ENCODE measurements around the gene CDK18. TPM values are rescaled to one million over a fixed set of nuclear protein-coding genes. Genes with fewer than 3 reads are reported as not detected.

The CDK18 gene
- total and polyA plus RNA-seq, 4 donors: 9.7 to 21.0 (median 15.0) TPM

DNA sequence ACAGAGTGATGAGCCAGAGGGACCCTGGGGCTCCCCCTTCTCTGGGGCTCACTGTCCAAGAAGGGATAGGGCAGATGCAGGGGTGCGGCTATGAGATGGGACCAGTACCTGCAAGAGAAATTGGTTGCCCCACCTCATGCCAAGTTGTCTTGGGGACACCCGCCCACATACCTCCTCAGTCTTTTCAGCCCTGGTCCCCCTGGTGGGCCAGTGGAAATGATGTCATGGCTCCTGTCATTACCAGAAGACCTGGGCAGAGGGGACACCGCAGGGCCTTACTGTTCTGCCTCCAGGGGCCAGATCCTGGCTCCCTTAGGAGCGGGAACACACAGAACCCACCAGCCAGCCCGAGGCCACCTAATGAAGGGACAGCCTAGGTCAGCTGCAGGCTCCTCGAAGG, 63.2 kb downstream of the CDK18 start:
- ATAC-seq (ENCODE audit: insufficient read depth, low FRiP score): no peak
- H3K9ac ChIP-seq (ENCODE audit: insufficient read depth in 1 of 2, low read length in 2 of 2): no peak overlapping the region
- H3K4me3 ChIP-seq: no peak overlapping the region
- H3K9me3 ChIP-seq (ENCODE audit: control insufficient read depth in 4 of 4, insufficient read depth in 3 of 4, low read length in 3 of 4): peaks cover 0 to 2% (median 0%) of the 10 kb centered on the region in 4 donors
- TF ChIP-seq, protein P1, sequence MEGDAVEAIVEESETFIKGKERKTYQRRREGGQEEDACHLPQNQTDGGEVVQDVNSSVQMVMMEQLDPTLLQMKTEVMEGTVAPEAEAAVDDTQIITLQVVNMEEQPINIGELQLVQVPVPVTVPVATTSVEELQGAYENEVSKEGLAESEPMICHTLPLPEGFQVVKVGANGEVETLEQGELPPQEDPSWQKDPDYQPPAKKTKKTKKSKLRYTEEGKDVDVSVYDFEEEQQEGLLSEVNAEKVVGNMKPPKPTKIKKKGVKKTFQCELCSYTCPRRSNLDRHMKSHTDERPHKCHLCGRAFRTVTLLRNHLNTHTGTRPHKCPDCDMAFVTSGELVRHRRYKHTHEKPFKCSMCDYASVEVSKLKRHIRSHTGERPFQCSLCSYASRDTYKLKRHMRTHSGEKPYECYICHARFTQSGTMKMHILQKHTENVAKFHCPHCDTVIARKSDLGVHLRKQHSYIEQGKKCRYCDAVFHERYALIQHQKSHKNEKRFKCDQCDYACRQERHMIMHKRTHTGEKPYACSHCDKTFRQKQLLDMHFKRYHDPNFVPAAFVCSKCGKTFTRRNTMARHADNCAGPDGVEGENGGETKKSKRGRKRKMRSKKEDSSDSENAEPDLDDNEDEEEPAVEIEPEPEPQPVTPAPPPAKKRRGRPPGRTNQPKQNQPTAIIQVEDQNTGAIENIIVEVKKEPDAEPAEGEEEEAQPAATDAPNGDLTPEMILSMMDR (IDR thresholded peaks at IDR 0.05; ENCODE audit: control extremely low read depth, extremely low read depth): no peak
- H3K27ac ChIP-seq (ENCODE audit: low read depth in 1 of 2, low read length in 1 of 2): no peak overlapping the region
- H3K27me3 ChIP-seq (ENCODE audit: control insufficient read depth in 3 of 3, insufficient read depth in 3 of 3, low read length in 2 of 3): peaks cover 0 to 63% (median 53%) of the 10 kb centered on the region in 3 donors
- H3K36me3 ChIP-seq (ENCODE audit: control insufficient read depth in 4 of 4, insufficient read depth in 4 of 4, low read length in 4 of 4): no peaks in the 10 kb centered on the region
- peaks cover 0 to 4% (median 3%) of the 10 kb centered on the region in 5 donors for H3K4me1 ChIP-seq (ENCODE audit: control insufficient read depth in 5 of 5, insufficient read depth in 5 of 5, low read length in 5 of 5)
- WGBS, 2 donors: 92 to 94% methylated on average over 6 of the region's 6 CpGs
- no peak for DNase-seq

- H3K4me3 ChIP-seq: no peak overlapping the region
- no peak for ATAC-seq (ENCODE audit: insufficient read depth, low FRiP score)
- no peak overlapping the region for H3K9ac ChIP-seq (ENCODE audit: insufficient read depth in 1 of 2, low read length in 2 of 2)
- H3K9me3 ChIP-seq (ENCODE audit: control insufficient read depth in 4 of 4, insufficient read depth in 3 of 4, low read length in 3 of 4): peaks cover 0 to 2% (median 0%) of the 10 kb centered on the region in 4 donors
- H3K27me3 ChIP-seq (ENCODE audit: control insufficient read depth in 3 of 3, insufficient read depth in 3 of 3, low read length in 2 of 3): peaks cover 0 to 65% (median 53%) of the 10 kb centered on the region in 3 donors
- DNase-seq: no peak
- H3K36me3 ChIP-seq (ENCODE audit: control insufficient read depth in 4 of 4, insufficient read depth in 4 of 4, low read length in 4 of 4): no peaks in the 10 kb centered on the region
- no peak overlapping the region for H3K27ac ChIP-seq (ENCODE audit: low read depth in 1 of 2, low read length in 1 of 2)
- TF ChIP-seq, protein P1 (IDR thresholded peaks at IDR 0.05; ENCODE audit: control extremely low read depth, extremely low read depth): no peak
- H3K4me1 ChIP-seq (ENCODE audit: control insufficient read depth in 5 of 5, insufficient read depth in 5 of 5, low read length in 5 of 5): peaks cover 0 to 4% (median 3%) of the 10 kb centered on the region in 5 donors
- WGBS, 2 donors: 51% methylated on average over 5 of the region's 5 CpGs
Observed at GRCh38 chr1:205568135-205568468, 63.6 kb downstream of the CDK18 start.

- ATAC-seq (ENCODE audit: insufficient read depth, low FRiP score): peak; percentile 51
- H3K4me1 ChIP-seq (ENCODE audit: control insufficient read depth in 5 of 5, insufficient read depth in 5 of 5, low read length in 5 of 5): peaks cover 0 to 4% (median 3%) of the 10 kb centered on the region in 5 donors
- TF ChIP-seq, protein P1 (IDR thresholded peaks at IDR 0.05; ENCODE audit: control extremely low read depth, extremely low read depth): no peak
- H3K4me3 ChIP-seq: peak overlapping the region; percentile 57
- H3K9me3 ChIP-seq (ENCODE audit: control insufficient read depth in 4 of 4, insufficient read depth in 3 of 4, low read length in 3 of 4): peaks cover 0 to 2% (median 0%) of the 10 kb centered on the region in 4 donors
- 2 to 4% methylated on average over 56 to 88 of the region's 90 CpGs for WGBS, 2 donors
- no peak for DNase-seq
- peaks cover 0 to 65% (median 56%) of the 10 kb centered on the region in 3 donors for H3K27me3 ChIP-seq (ENCODE audit: control insufficient read depth in 3 of 3, insufficient read depth in 3 of 3, low read length in 2 of 3)
- peak overlapping the region in 1 of 2 donors; percentile 49 for H3K27ac ChIP-seq (ENCODE audit: low read depth in 1 of 2, low read length in 1 of 2)
- no peaks in the 10 kb centered on the region for H3K36me3 ChIP-seq (ENCODE audit: control insufficient read depth in 4 of 4, insufficient read depth in 4 of 4, low read length in 4 of 4)
- no peak overlapping the region for H3K9ac ChIP-seq (ENCODE audit: insufficient read depth in 1 of 2, low read length in 2 of 2)
Observed at GRCh38 chr1:205568469-205569361, 64.2 kb downstream of the CDK18 start.

Measured in lung (tissue), 12 donors.